Measurements from ENCODE around the gene SCG3.

The SCG3 gene

DNA sequence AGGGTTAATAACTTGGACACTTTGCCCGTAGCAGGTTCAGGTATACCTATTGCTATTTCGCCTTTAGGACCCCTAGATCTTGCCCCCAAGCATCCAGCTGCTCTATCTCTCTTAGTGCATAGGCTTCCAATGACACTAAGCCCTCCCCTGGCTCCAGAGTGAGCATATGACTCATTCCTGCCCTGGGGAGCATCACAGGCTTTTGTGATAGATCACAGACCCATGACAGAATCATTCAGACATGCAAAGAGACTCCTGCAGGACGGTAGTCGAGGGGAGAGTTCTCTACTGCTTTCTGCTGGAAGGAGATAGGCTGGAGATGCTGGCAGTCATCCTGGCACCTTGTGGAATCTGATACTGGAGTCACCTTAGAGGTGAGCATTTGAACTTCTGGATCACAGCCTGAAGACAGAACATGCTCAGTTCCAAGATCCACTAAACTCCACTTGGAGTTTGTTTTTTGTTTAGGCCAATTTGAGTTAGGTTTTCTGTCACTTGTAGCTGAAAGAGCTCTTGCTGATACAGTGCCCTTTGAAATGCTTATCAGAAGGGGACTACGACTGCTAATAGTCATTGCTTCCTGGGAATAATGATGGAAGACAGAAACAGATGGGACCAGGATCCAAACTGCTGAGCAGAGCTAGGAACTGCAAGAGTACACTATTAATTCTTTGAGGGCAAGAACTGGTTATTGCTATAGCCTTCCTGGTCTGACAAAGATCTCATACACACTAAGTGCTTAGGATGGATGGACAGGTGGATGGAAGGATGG lies 45.2 kb downstream of the SCG3 start:
- peak in 4 of 51 donors; percentile 10 to 25 (median 14) for DNase-seq

GRCh38 chr15:51727141-51727897 lies 46.0 kb downstream of the SCG3 start:
- peak in 1 of 51 donors; percentile 15 for DNase-seq

DNA sequence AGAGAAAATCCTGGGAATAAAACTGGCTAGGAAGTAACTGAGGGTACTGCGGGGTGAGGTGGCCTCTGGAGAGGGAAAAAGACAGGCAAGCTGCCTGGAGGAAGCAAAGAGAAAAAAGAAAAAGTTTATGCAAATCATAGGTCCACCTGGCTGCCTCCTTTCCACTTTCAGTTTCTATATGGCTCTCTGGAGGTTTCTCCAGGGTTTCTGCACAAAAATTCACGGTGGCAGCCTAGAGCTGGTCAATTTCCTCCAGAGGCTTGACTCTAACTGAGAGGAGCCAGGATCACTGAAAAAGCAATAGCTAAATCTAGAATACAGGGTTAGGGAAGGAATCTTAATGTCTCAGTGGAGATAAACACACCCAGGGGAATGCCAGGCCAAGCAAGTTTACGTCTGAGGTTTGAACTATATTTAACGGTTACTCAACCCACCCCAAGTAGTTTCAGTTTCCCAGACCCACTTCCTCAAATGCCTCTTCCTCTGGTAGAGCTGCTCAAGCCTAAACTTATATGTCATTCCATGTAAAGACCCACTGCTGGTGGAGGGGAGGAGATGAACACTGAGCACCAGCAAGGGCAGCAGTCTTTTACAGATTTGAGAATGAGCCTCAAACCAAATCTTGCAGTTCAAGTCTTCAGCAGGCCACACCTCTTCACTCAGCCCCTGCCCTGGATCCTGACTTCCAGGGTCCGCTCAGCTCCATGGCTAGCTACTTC lies 50.4 kb downstream of the SCG3 start:
- peak in 4 of 51 donors; percentile 9 to 38 (median 16) for DNase-seq

- no peak for DNase-seq
These were observed 51.3 kb downstream of the SCG3 start for GRCh38 chr15:51732646-51733045.

- peak in 1 of 51 donors; percentile 41 for DNase-seq
These were observed 54.1 kb downstream of the SCG3 start for GRCh38 chr15:51735228-51736010.

GRCh38 chr15:51736069-51736468 lies 54.8 kb downstream of the SCG3 start:
- DNase-seq: peak in 1 of 51 donors; percentile 52

DNA sequence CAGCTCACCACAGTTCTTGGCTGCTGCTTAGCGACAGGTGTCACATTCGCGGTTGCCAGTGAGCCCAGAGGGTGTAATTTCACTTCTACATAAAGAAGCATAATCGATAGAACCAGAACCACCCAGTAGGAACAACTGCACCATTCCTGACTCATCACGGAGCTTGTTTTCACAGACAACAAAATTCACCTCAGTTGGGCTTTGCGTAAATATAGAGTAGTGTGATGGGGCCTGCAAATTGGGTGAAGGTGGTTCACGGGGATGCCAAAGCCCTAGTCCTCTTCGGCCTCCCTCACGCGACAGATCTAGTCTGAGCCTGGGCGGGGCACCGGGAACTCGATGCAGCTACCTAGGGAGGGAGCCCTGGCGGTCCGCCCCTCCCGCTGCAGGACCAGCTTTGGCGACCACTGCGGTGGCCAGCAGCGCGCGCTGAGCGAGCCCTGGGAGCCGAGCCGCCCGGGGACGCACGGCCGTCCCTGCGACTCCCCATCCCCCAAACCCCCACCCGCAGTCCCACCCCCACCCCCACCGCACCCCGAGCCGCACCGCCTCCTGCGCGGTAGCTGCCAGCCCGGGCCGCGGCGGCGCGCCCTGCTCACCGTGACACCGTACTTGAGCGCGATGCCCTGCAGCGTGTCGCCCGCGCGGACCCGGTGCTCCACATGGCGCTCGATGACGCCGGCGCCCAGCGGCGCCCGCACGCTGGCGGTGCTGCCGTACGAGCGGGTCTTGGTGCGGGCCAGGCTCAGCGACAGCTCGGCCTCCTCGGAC lies 55.6 kb downstream of the SCG3 start:
- DNase-seq: peak in 33 of 51 donors; percentile 29 to 83 (median 57)

- peak in 45 of 51 donors; percentile 21 to 80 (median 61) for DNase-seq
These were observed 56.4 kb downstream of the SCG3 start, which contains the start of gene LYSMD2 for GRCh38 chr15:51737522-51738305. LYSMD2 (minus strand) TSS chr15:51737655; CDS start chr15:51737622, 33 bp downstream.

GRCh38 chr15:51738553-51738952 lies 57.2 kb downstream of the SCG3 start:
- DNase-seq: no peak

DNA sequence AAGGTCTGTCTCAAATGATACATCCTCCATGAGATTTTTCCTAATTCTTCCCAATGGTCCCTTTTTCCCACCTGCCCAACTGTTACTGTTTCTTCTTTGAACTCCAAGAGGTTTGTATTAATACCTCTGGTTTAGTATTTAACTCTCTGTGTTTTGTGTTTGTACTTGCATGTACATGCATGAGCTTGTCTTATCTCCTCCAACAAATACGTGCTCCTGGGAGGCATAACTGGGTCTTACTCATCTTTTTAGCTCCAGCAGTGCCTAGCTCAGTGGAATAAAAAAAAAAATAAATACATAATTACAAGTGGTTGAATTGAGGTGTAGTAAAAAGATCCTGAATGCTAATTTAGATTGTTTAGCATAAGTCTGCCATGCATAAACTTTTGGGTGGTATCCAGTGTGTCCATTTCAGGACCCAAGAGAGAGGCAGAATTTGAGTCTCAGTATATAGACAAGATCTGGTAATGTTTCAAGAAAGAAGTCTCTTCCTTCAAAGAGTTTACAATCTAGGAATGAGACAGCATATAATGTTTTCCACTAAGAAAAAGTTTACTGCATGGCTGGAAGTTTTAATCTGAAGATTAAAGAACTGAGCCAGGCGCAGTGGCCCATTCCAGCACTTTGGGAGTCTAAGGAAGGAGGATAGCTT lies 57.9 kb downstream of the SCG3 start:
- no peak for DNase-seq

- no peak for DNase-seq
These were observed 68.0 kb downstream of the SCG3 start for GRCh38 chr15:51749307-51749706.

DNA sequence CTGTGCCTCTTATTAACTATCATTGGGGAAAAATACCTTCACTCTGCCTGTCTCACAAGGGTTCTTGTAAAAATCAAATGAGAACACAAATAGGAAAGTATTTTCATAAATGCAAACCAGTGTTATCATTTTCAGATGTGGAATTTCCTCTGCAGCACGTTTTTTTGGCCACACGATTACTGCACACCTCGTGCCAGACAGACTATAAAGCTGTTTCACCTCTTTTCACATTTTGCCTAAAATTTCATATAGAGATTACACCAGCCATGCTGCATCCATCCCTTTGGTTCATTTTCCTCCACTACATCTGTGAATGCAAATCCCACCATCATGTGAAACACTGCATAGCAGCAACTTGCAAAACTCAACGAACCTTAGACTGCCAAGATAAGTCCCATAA lies 68.9 kb downstream of the SCG3 start:
- DNase-seq: no peak

- peak in 41 of 51 donors; percentile 16 to 88 (median 59) for DNase-seq
These were observed 69.7 kb downstream of the SCG3 start, which contains the start of gene TMOD2 for GRCh38 chr15:51750792-51751696. TMOD2 (plus strand) TSS chr15:51751597; CDS start chr15:51766442, 14,845 bp downstream.

DNA sequence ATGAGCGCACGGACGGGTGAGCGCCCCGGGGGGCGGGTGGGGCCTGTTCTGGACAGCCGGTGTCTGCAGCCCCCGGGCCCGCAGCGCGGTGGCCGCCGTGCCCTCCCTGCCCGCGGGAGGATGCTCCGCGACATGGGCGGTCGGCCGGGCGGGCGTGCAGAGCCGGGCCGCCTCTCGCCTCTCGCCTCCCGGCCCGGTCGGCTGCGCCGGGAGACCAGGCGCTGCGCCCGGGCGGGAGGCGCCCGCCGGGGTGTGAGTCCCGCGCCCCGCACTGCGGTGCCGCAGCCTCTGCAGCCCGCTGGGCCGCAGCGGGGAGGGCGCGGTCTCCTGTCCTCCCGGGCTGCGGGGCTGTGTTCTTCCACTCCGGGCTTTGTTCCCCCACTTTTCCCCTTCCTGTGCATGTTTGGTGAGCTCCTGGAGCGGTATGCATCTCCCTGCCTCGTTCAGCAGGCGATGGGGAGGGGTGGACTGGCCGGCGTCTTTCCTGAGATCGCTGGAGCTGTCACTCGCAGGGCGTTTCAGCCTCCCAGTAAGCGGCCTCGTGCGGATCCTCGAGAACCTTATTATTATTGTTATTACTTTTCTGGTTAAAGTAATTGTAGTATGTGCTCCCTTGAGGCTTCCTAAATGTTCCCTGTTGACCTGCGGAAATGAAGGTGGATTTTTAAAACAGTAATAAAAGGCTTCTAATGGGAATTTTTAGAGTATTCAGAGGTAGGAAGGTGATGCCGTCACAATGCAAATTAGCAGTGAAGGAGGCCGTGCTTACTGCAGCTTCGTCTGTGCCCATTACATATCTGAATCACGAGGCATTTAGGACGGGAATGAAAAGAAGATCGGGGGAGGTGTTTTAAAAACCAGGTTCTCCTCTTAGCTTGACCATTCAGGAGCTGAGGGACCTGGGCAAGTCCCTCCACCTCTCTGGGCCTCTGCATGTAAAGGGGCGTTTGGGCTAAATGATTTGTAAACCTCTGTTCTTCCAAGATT lies 70.7 kb downstream of the SCG3 start:
- DNase-seq: peak in 24 of 51 donors; percentile 10 to 69 (median 34)

GRCh38 chr15:51752888-51753287 lies 71.6 kb downstream of the SCG3 start:
- DNase-seq: no peak

GRCh38 chr15:51754267-51754666 lies 73.0 kb downstream of the SCG3 start:
- no peak for DNase-seq
